HFFc6 (cell line): ENCODE measurements around the gene SMYD2. TPM values are rescaled to one million over a fixed set of nuclear protein-coding genes. Genes with fewer than 3 reads are reported as not detected.

Experiments
- DNase-seq: peaks from one replicate; pipeline ENCODE4 v3.0.0-alpha.2; 2018
- H3K27ac Mint-ChIP-seq: 2 replicates; pipeline ENCODE4 v1.8.0; 2020; ENCODE audit warnings: mild to moderate bottlenecking, mixed read lengths
- H3K27me3 Mint-ChIP-seq: 2 replicates; pipeline ENCODE4 v1.8.0; 2021; ENCODE audit warnings: mild to moderate bottlenecking, moderate library complexity, mixed read lengths; ENCODE audit not compliant: insufficient read depth
- H3K36me3 Mint-ChIP-seq: 2 replicates; pipeline ENCODE4 v1.8.0; 2021; ENCODE audit warnings: low read depth, mixed read lengths
- H3K4me1 Mint-ChIP-seq: 2 replicates; pipeline ENCODE4 v1.8.0; 2020; ENCODE audit warnings: low read depth, mixed read lengths
- H3K4me3 Mint-ChIP-seq: 2 replicates; pipeline ENCODE4 v1.8.0; 2020; ENCODE audit warnings: mild to moderate bottlenecking, moderate library complexity, mixed read lengths
- H3K9me3 Mint-ChIP-seq: 2 replicates; pipeline ENCODE4 v1.8.0; 2020; ENCODE audit warnings: mild to moderate bottlenecking, mixed read lengths
- CTCF ChIP-seq: fragments of 200-600 bp; sonication (generic); IDR thresholded peaks from 2 replicates; pipeline ENCODE4 v1.5.0; 2021; ENCODE audit warnings: antibody characterized with exemption, mild to moderate bottlenecking
- total RNA-seq, 6 experiments: library from RNA; stranded (reverse); fragmentation: NEBNext Ultra II Directional; extraction: Animal tissue kit (Norgen Biotek cat#: 25700); gene quantifications; 2 replicates in 1 of 6; 3 replicates in 5 of 6; pipeline ENCODE4 v1.2.3, GENCODE V29; 2021

The SMYD2 gene
- total RNA-seq, 6 experiments from 2014 or later, result 27.3 to 32.3 (median 29.5) TPM

- no peaks in the 10 kb centered on the region for H3K9me3 Mint-ChIP-seq
- peak overlapping the region; percentile 39; the same call in 1 of the 2 replicates for H3K4me3 Mint-ChIP-seq
- peaks cover 2% of the 10 kb centered on the region for H3K27me3 Mint-ChIP-seq
- no peak for DNase-seq
- TF ChIP-seq CTCF, result no peak
- H3K4me1 Mint-ChIP-seq, result peaks cover 49% of the 10 kb centered on the region
- peak overlapping the region; percentile 70 for H3K27ac Mint-ChIP-seq
- H3K36me3 Mint-ChIP-seq, result peaks cover 57% of the 10 kb centered on the region
Observed at GRCh38 chr1:214362188-214362882, 81.4 kb downstream of the SMYD2 start.

GRCh38 chr1:214363386-214363785 lies 82.4 kb downstream of the SMYD2 start:
- H3K27ac Mint-ChIP-seq, result peak overlapping the region; percentile 70
- peaks cover 56% of the 10 kb centered on the region for H3K36me3 Mint-ChIP-seq
- 0 out of 2 replicates have a peak overlapping the region, but pooled peaks have one; percentile 8 for H3K4me3 Mint-ChIP-seq
- peaks cover 49% of the 10 kb centered on the region for H3K4me1 Mint-ChIP-seq
- H3K27me3 Mint-ChIP-seq, result peaks cover 9% of the 10 kb centered on the region
- no peak for TF ChIP-seq CTCF
- no peaks in the 10 kb centered on the region for H3K9me3 Mint-ChIP-seq
- no peak for DNase-seq

GRCh38 chr1:214364386-214364785 lies 83.4 kb downstream of the SMYD2 start:
- Mint-ChIP-seq H3K4me1 (peaks cover 49% of the 10 kb centered on the region), H3K36me3 (peaks cover 58% of the 10 kb centered on the region), H3K27ac (peak overlapping the region; percentile 19), H3K4me3 (no peak overlapping the region; the same call in 1 of the 2 replicates), H3K9me3 (no peaks in the 10 kb centered on the region), H3K27me3 (peaks cover 10% of the 10 kb centered on the region)
- DNase-seq, result no peak
- TF ChIP-seq CTCF, result no peak

- Mint-ChIP-seq H3K4me1 (peaks cover 49% of the 10 kb centered on the region), H3K27ac (no peak overlapping the region), H3K27me3 (peaks cover 10% of the 10 kb centered on the region), H3K9me3 (no peaks in the 10 kb centered on the region), H3K4me3 (no peak overlapping the region), H3K36me3 (peaks cover 60% of the 10 kb centered on the region)
- TF ChIP-seq CTCF, result no peak
- DNase-seq, result no peak
Observed at GRCh38 chr1:214364786-214365295, 83.9 kb downstream of the SMYD2 start.

GRCh38 chr1:214367841-214368240 lies 86.9 kb downstream of the SMYD2 start:
- peaks cover 10% of the 10 kb centered on the region for H3K27me3 Mint-ChIP-seq
- TF ChIP-seq CTCF, result no peak
- H3K4me1 Mint-ChIP-seq, result peaks cover 26% of the 10 kb centered on the region
- H3K27ac Mint-ChIP-seq, result no peak overlapping the region
- H3K36me3 Mint-ChIP-seq, result peaks cover 59% of the 10 kb centered on the region
- no peak overlapping the region for H3K4me3 Mint-ChIP-seq
- no peak for DNase-seq
- no peaks in the 10 kb centered on the region for H3K9me3 Mint-ChIP-seq
